Stimulated activated naive B cell treated with anti-CD40 and anti-IgM and Interleukin-4, amounts not matched to agents 10 μg/mL and 1 μg/mL and 100 μg/mL, for 72 hours (primary cell): ENCODE data around the gene RBP3.

Experiments
- ATAC-seq, 2 donors: fragments of 150-1000 bp; cut with Tn5 transposase; replicated peaks; 2 replicates each; pipeline ENCODE4 v1.10.0; 2021; ENCODE audit warnings: moderate library complexity in 1 of 2
- DNase-seq: peaks from one replicate; pipeline ENCODE4 v3.0.0; 2021
- H3K27ac Mint-ChIP-seq: one replicate; pipeline ENCODE4 v1.8.0; 2022; ENCODE audit warnings: mild to moderate bottlenecking, mixed read lengths
- H3K27me3 Mint-ChIP-seq, 2 donors: one replicate each; pipeline ENCODE4 v1.8.0; 2022; ENCODE audit warnings: mixed read lengths in 2 of 2
- H3K36me3 Mint-ChIP-seq, 2 donors: one replicate each; pipeline ENCODE4 v1.8.0; 2022; ENCODE audit warnings: mixed read lengths in 2 of 2, mild to moderate bottlenecking in 1 of 2
- H3K4me1 Mint-ChIP-seq, 2 donors: one replicate each; pipeline ENCODE4 v1.8.0; 2022; ENCODE audit warnings: mixed read lengths in 2 of 2, mild to moderate bottlenecking in 1 of 2
- H3K4me3 Mint-ChIP-seq, 2 donors: one replicate each; pipeline ENCODE4 v1.8.0; 2022; ENCODE audit warnings: mild to moderate bottlenecking in 2 of 2, mixed read lengths in 2 of 2, moderate library complexity in 1 of 2
- H3K9me3 Mint-ChIP-seq, 2 donors: one replicate each; pipeline ENCODE4 v1.8.0; 2022; ENCODE audit warnings: mixed read lengths in 2 of 2, mild to moderate bottlenecking in 1 of 2

RBP3 gene

DNA sequence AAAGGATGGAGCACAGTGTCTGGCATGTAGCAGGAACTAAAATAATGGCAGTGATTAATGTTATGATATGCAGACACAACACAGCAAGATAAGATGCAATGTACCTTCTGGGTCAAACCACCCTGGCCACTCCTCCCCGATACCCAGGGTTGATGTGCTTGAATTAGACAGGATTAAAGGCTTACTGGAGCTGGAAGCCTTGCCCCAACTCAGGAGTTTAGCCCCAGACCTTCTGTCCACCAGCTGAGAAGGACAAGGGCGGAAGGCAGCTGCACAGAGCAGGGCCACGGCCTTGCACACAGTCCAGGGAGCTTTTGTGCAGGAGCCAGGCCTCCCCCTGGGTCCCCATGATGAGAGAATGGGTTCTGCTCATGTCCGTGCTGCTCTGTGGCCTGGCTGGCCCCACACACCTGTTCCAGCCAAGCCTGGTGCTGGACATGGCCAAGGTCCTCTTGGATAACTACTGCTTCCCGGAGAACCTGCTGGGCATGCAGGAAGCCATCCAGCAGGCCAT is at the start of gene RBP3:
Gene RBP3, plus strand, starts transcription at position 226 of the 514 bp plus-strand sequence. Its CDS starts 122 bp downstream, at position 348.
- Mint-ChIP-seq H3K9me3 (no peaks in the 10 kb centered on the region), H3K27me3 (peaks cover 0 to under 1% of the 10 kb centered on the region in 2 donors), H3K4me3 (no peak within 1 kb of the TSS), H3K27ac (no peak within 1 kb of the TSS), H3K36me3 (no peaks in the 10 kb centered on the region), H3K4me1 (no peaks in the 10 kb centered on the region)
- ATAC-seq (no peak), DNase-seq (no peak)

DNA sequence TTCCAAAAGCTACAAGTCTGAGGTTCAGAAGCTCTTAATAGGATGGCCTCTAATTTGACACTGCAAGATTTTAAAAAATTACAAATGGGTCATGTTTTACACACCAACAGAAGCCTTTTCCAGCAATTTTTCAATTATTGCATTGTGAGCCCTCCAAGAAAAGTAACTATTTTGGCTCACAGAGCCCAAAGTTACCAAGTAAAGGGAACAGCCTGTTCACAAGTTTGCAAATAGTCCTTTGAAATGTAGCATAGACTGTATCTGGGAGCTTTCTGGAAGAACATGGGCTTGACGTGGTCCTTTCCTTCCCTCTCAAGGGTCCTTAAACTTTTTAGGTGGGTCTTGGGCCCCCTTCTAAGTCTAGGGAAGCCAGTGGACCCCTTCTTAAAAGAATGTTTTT is 49.4 kb upstream of the RBP3 start:
- no peak for ATAC-seq
- Mint-ChIP-seq H3K36me3 (no peaks in the 10 kb centered on the region), H3K27me3 (peaks cover 41 to 69% of the 10 kb centered on the region in 2 donors)

DNA sequence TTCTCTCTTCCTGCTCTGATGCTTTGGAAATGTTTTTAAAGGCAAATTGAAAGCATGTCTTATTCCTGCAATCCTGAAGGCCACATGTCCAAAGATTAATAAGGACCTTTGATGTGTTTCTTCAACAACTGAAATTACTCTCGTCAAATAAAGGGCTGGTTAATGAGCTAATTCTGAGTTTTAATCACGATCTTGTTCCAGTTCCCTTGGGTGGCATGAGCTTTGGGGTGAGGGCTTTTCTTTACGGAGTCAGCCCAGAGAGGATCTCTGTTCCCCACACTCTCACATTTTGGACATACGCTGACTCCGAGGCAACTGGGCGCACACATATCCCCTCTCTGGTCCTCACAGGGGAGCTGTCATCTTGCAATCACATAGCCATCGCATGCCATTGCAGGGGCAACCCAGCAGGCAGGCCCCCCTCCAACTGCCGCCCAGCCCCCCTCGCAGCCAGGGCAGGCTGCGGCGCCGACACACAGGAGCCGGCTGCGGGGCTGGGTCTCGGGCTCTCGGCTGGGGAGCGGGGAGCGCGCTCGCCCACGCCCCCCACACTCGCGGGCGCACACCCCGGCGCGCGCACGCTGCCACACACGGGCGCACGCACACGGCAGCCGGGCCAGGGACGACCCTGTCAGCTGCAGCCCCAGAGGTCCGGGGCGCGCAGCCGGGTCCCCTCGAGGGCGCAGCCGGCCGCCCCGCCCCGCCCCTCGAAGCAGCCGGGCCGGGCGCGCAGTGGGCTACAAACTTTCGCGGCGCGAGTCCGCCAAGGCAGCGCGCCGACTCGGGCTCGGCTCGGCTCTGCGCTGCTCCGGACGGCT is 48.3 kb upstream of the RBP3 start, which contains the start of gene GDF10:
Gene GDF10, plus strand, starts transcription at position 587 of the 818 bp plus-strand sequence. CDS start 455 bp downstream, outside the sequence.
- peak within 1 kb of the TSS; percentile 17 to 22 for H3K4me3 Mint-ChIP-seq
- H3K4me1 Mint-ChIP-seq: peaks cover 0 to 3% of the 10 kb centered on the region in 2 donors
- H3K9me3 Mint-ChIP-seq: no peaks in the 10 kb centered on the region
- H3K36me3 Mint-ChIP-seq: no peaks in the 10 kb centered on the region
- H3K27ac Mint-ChIP-seq: no peak within 1 kb of the TSS
- H3K27me3 Mint-ChIP-seq: peaks cover 36 to 67% of the 10 kb centered on the region in 2 donors
- ATAC-seq (no peak), DNase-seq (no peak)

More for the DNA sequence above, 49.4 kb upstream of the RBP3 start:
- H3K27ac Mint-ChIP-seq: no peak overlapping the region
- no peak overlapping the region for H3K4me3 Mint-ChIP-seq
- H3K4me1 Mint-ChIP-seq: peaks cover 0 to 3% of the 10 kb centered on the region in 2 donors
- H3K9me3 Mint-ChIP-seq: no peaks in the 10 kb centered on the region
- no peak for DNase-seq

DNA sequence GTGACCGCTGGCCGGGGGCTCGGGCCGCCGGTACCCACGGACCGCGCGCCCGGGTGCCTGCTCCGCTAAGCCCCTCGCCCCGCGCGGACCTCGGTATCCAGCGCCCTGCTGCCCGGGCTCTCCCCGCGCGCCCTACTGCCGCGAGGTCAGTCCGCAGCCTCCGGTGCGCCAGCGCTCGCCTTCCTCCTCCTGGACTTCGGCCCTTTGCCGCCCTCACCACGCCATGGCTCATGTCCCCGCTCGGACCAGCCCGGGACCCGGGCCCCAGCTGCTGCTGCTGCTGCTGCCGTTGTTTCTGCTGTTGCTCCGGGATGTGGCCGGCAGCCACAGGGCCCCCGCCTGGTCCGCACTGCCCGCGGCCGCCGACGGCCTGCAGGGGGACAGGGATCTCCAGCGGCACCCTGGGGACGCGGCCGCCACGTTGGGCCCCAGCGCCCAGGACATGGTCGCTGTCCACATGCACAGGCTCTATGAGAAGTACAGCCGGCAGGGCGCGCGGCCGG is 47.7 kb upstream of the RBP3 start:
- no peaks in the 10 kb centered on the region for H3K36me3 Mint-ChIP-seq
- ATAC-seq (no peak), DNase-seq (no peak)
- peaks cover 0 to 3% of the 10 kb centered on the region in 2 donors for H3K4me1 Mint-ChIP-seq
- no peaks in the 10 kb centered on the region for H3K9me3 Mint-ChIP-seq
- no peak overlapping the region for H3K27ac Mint-ChIP-seq
- peak overlapping the region in 1 of 2 donors; percentile 17 for H3K4me3 Mint-ChIP-seq
- peaks cover 29 to 60% of the 10 kb centered on the region in 2 donors for H3K27me3 Mint-ChIP-seq

DNA sequence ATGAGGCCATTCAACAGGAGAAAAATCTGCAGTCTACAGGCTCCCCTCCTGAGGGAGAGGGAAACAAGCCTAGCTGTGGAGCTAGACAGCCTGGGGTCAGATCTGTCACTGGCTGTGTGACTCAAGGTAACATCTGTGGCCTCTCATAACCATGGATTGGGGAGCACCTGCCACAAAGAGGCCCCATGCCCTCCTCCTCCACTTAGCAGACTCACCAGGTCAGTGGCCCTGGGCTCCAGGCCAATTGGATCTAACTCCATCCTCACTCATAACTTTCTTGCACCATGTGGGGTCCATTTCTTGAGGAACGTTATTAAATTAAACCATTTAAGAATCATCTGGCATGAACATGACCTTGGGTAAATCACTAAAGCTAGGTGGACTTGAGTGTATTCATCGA is 46.3 kb upstream of the RBP3 start:
- DNase-seq (no peak), ATAC-seq (no peak)
- H3K36me3 Mint-ChIP-seq: no peaks in the 10 kb centered on the region
- H3K27ac Mint-ChIP-seq: no peak overlapping the region
- no peaks in the 10 kb centered on the region for H3K9me3 Mint-ChIP-seq
- H3K27me3 Mint-ChIP-seq: peaks cover 25 to 54% of the 10 kb centered on the region in 2 donors
- H3K4me1 Mint-ChIP-seq: peaks cover 4% of the 10 kb centered on the region in 2 donors
- no peak overlapping the region for H3K4me3 Mint-ChIP-seq

DNA sequence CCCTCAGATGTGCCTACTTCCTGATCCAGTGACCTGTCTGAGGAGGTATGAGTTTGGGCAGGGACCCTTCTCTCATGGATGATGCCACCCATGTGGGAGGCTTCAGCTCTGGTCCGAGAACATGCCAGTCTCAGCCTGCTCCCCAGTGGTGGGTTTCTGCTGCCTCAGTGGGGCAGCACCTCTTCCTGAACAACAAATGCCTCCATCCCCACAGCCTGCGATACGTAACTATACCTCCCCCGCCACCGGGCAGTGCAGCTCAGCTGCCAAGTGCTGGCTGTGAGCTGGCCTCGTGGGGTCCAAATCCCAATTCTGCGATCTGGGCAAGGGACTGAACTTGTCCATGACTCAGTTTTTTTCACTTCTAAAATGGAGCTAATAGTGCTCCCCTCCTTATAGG is 45.1 kb upstream of the RBP3 start:
- no peak for ATAC-seq
- no peak for DNase-seq
- H3K9me3 Mint-ChIP-seq: no peaks in the 10 kb centered on the region
- H3K4me3 Mint-ChIP-seq: no peak overlapping the region
- H3K27me3 Mint-ChIP-seq: peaks cover 22 to 47% of the 10 kb centered on the region in 2 donors
- no peaks in the 10 kb centered on the region for H3K36me3 Mint-ChIP-seq
- peaks cover 4% of the 10 kb centered on the region in 2 donors for H3K4me1 Mint-ChIP-seq
- H3K27ac Mint-ChIP-seq: no peak overlapping the region

DNA sequence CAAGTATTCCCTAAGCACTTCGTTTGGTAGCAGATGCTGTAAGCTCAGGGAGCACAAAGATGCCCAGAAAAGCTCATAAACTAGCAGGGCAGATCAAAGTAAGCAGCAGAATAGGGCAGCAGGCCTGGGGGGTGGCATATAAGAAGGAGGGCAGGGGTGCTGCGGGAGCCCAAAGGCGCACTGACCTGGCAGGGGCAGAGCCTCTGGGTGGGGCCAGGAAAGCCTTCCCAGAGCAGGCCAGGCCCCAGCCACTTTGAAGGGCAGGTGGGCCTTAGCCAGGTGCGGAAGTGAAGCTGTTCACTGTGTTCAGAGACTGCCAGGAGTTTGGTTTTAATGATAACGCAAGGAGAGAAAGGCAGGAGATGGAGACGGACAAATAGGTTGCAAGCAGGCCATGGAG is 44.3 kb upstream of the RBP3 start:
- peaks cover 4% of the 10 kb centered on the region in 2 donors for H3K4me1 Mint-ChIP-seq
- ATAC-seq (no peak), DNase-seq (no peak)
- H3K9me3 Mint-ChIP-seq: no peaks in the 10 kb centered on the region
- no peaks in the 10 kb centered on the region for H3K36me3 Mint-ChIP-seq
- peaks cover 26 to 51% of the 10 kb centered on the region in 2 donors for H3K27me3 Mint-ChIP-seq
- H3K4me3 Mint-ChIP-seq: no peak overlapping the region
- no peak overlapping the region for H3K27ac Mint-ChIP-seq

DNA sequence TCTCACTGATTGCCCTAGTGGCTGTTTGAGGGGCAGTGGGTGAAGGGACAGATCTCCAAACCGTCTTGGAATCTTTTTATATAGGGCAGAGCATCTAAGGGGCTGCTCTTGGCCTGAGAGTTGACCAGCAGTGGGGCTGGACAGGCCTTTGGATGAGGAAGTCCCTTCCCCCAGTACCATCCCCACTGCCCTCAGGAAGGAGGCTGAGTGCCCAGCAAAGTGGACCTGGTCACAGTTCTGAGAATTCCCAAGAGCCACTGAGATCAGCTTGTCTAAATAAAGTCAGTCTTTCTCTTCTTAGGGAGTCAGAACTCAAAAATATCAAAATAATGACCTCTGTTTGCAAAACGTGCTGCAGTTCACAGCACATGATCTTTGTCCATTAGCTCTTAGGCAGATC is 42.6 kb upstream of the RBP3 start:
- peaks cover 24 to 49% of the 10 kb centered on the region in 2 donors for H3K27me3 Mint-ChIP-seq
- no peak overlapping the region for H3K27ac Mint-ChIP-seq
- H3K4me3 Mint-ChIP-seq: no peak overlapping the region
- no peaks in the 10 kb centered on the region for H3K9me3 Mint-ChIP-seq
- DNase-seq: no peak
- H3K36me3 Mint-ChIP-seq: no peaks in the 10 kb centered on the region
- peaks cover 4% of the 10 kb centered on the region in 2 donors for H3K4me1 Mint-ChIP-seq
- no peak for ATAC-seq

DNA sequence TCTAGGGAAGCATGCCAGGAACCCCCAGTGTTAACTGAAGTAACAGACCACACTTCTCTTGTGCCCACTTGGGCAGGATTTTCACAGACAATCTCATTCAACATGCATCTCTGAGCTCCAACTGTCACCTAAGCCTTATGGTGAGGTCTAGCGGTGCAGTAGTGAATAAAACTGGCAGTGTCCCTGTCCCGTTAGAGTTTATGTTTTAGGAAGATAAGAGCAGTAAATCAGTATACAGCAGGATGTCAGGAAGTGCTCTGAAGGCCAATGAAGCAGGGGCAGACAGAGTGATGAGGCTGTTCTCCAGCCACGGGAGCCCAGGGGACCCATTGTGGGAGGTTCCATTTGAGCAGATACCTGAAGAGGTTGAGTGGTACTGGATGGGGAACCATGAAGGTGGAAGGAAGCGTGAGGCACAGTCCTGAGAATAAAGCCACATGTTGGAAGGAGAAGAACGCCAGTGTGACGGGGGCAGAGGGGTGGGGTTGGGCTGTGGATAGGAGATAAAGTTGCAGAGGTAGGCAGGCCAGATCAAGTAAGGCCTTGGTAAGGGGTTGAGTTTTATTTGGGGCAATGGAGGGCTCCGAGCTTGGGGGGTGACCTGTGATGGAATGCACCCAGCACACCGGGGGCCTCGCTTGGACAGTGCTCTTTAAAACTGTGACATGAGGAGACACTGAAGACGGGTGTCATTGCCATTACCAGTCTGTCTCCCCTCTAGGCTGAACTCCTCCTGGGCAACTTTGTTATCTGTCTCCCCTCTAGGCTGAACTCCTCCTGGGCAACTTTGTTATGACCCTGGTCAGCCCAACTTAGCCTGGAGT is 41.6 kb upstream of the RBP3 start:
- H3K27me3 Mint-ChIP-seq: peaks cover 17 to 47% of the 10 kb centered on the region in 2 donors
- no peaks in the 10 kb centered on the region for H3K36me3 Mint-ChIP-seq
- DNase-seq: no peak
- H3K27ac Mint-ChIP-seq: no peak overlapping the region
- ATAC-seq: peak in 1 of 2 donors; percentile 14
- H3K4me1 Mint-ChIP-seq: peaks cover 1 to 4% of the 10 kb centered on the region in 2 donors
- H3K4me3 Mint-ChIP-seq: no peak overlapping the region
- H3K9me3 Mint-ChIP-seq: no peaks in the 10 kb centered on the region

DNA sequence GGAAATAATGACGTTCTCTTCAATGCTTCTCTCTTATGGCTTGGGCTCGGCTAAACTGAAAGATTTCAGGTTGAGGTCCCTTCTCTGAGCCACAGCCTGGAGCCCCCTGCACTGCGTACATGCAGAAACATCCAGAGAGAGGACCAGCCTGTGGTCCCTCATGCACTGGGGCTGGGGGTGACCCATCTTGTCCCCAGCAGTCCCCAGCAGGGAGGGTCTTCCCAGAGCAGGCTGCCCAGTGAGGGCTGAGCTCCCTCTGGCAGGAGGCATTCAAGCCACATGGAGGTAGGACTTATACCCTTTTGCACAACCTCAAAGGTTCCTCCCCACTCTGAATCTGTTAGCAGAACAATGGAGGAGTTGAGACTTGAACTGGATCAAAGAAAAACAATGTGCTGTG is 40.8 kb upstream of the RBP3 start:
- no peaks in the 10 kb centered on the region for H3K9me3 Mint-ChIP-seq
- DNase-seq (no peak), ATAC-seq (no peak)
- H3K36me3 Mint-ChIP-seq: no peaks in the 10 kb centered on the region
- peaks cover 17 to 47% of the 10 kb centered on the region in 2 donors for H3K27me3 Mint-ChIP-seq
- H3K4me1 Mint-ChIP-seq: peaks cover 3 to 4% of the 10 kb centered on the region in 2 donors
- no peak overlapping the region for H3K27ac Mint-ChIP-seq
- no peak overlapping the region for H3K4me3 Mint-ChIP-seq

DNA sequence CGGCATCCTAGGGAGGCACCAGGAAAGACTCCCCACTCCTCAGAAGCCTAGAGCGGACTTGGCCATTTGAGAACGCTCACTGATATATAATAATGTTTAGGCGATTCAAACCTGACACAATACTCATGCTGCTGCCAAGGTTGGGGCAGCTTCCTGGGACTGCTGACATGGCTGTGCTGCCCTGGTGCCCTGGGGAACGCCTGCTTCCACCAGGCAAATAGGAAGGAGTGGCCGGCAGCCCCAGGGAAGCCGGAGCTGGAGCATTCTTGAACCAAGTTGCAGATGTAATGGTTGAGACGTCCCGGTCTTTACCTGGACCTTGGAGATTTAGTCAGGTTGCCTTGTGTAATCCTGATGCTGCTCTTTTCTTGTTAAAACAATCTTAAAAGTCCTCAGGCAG is 39.4 kb upstream of the RBP3 start:
- DNase-seq: no peak
- H3K4me3 Mint-ChIP-seq: no peak overlapping the region
- H3K27me3 Mint-ChIP-seq: peaks cover 14 to 37% of the 10 kb centered on the region in 2 donors

DNA sequence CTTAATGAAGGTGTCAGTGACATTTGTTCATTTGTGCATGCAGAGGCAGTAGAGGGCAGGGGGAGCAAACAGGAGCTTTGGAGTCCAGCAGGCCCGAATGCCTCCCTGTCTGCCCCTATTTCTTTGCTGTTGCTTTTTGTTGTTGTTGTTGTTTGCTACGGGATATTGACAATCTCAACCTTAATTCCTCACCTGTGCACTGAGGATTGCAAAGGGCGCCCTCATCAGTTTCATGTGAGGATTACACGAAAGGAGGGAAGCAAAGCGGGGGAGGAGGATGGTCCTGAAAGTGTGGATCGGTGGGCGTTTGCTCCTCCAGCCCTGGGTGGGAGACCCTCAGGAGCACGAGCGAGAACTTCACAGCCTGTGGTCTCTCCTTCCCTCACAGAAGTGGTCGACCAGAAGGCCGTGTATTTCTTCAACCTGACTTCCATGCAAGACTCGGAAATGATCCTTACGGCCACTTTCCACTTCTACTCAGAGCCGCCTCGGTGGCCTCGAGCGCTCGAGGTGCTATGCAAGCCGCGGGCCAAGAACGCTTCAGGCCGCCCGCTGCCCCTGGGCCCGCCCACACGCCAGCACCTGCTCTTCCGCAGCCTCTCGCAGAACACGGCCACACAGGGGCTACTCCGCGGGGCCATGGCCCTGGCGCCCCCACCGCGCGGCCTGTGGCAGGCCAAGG is 38.6 kb upstream of the RBP3 start:
- H3K27me3 Mint-ChIP-seq: peaks cover 14 to 31% of the 10 kb centered on the region in 2 donors
- no peaks in the 10 kb centered on the region for H3K36me3 Mint-ChIP-seq

More for the DNA sequence above, 39.4 kb upstream of the RBP3 start:
- no peaks in the 10 kb centered on the region for H3K9me3 Mint-ChIP-seq
- H3K4me1 Mint-ChIP-seq: peaks cover 3 to 4% of the 10 kb centered on the region in 2 donors
- no peak overlapping the region for H3K27ac Mint-ChIP-seq
- no peaks in the 10 kb centered on the region for H3K36me3 Mint-ChIP-seq
- ATAC-seq: no peak

DNA sequence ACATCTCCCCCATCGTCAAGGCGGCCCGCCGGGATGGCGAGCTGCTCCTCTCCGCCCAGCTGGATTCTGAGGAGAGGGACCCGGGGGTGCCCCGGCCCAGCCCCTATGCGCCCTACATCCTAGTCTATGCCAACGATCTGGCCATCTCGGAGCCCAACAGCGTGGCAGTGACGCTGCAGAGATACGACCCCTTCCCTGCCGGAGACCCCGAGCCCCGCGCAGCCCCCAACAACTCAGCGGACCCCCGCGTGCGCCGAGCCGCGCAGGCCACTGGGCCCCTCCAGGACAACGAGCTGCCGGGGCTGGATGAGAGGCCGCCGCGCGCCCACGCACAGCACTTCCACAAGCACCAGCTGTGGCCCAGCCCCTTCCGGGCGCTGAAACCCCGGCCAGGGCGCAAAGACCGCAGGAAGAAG is 38.1 kb upstream of the RBP3 start:
- Mint-ChIP-seq H3K4me1 (peaks cover 3 to 4% of the 10 kb centered on the region in 2 donors), H3K36me3 (no peaks in the 10 kb centered on the region), H3K4me3 (no peak overlapping the region), H3K27me3 (peaks cover 14 to 31% of the 10 kb centered on the region in 2 donors), H3K27ac (no peak overlapping the region), H3K9me3 (no peaks in the 10 kb centered on the region)
- ATAC-seq (no peak), DNase-seq (no peak)

More for the DNA sequence above, 38.6 kb upstream of the RBP3 start:
- ATAC-seq (no peak), DNase-seq (no peak)
- Mint-ChIP-seq H3K4me3 (no peak overlapping the region), H3K9me3 (no peaks in the 10 kb centered on the region), H3K27ac (no peak overlapping the region), H3K4me1 (peaks cover 3 to 4% of the 10 kb centered on the region in 2 donors)
